HepG2 (cell line): Measurements from ENCODE around the gene ENO1. TPM values are rescaled to one million over a fixed set of nuclear protein-coding genes. Genes with fewer than 3 reads are reported as not detected.
A peak's percentile ranks its signal among the peaks of the same experiment; 100 is the strongest.

ENCODE experiments used
- ATAC-seq: fragments of 200-7000 bp; cut with Tn5 transposase; 3 replicates; pipeline ENCODE4 v1.9.1; 2020; ENCODE audit warnings: mild to moderate bottlenecking, moderate library complexity
- BruUV-seq: library from RNA; stranded (reverse); fragments of 400-500 nt; replicated peaks from 2 replicates; lab custom pipeline; 2021; lab: Mats Ljungman, UMichigan
- CTCF ChIA-PET: fragments of 300-600 bp; formaldehyde crosslinking; extraction: SDS; loops from one replicate; lab custom pipeline; 2021; ENCODE audit warnings: low total read pairs, inconsistent platforms, low intra/inter-chr PET ratio; lab: Yijun Ruan, JAX
- POLR2A ChIA-PET: fragments of 350-600 bp; sonication (Branson Sonifier 250); formaldehyde crosslinking; loops from one replicate; lab custom pipeline; 2020; ENCODE audit warnings: antibody characterized with exemption, inconsistent platforms; lab: Yijun Ruan, JAX
- DNase-seq: peaks from one replicate; pipeline ENCODE4 v3.0.0-alpha.2; 2015; ENCODE audit warnings: low spot score
- FAIRE-seq: peaks from 3 replicates; lab custom pipeline; 2011; peaks lifted over from hg19 to GRCh38; lab: Jason Lieb, UNC
- H2AFZ ChIP-seq: one replicate; pipeline ENCODE4 v1.6.1; 2011; ENCODE audit warnings: low read length, inconsistent platforms
- H3K27ac ChIP-seq: fragments of 300-600 bp; 3 replicates; pipeline ENCODE4 v1.8.0; 2011; ENCODE audit warnings: mixed run types, mild to moderate bottlenecking, mixed read lengths, low read length, inconsistent platforms; ENCODE audit not compliant: insufficient read depth; ENCODE audit errors: extremely low read length
- H3K27me3 ChIP-seq, 2 experiments: fragments of 200-600 bp in 1 of 2; 2 replicates in 1 of 2; 3 replicates in 1 of 2; pipeline versions ENCODE4 v1.6.0 to v1.8.0; 2011; ENCODE audit warnings: low read length in 2 of 2, mild to moderate bottlenecking in 2 of 2, moderate library complexity in 2 of 2, inconsistent platforms in 1 of 2; ENCODE audit not compliant: insufficient read depth in 2 of 2, control insufficient read depth in 1 of 2
- H3K36me3 ChIP-seq, 2 experiments: fragments of 200-600 bp in 1 of 2; replicated peaks in 1 of 2; 2 replicates in 1 of 2; 3 replicates in 1 of 2; pipeline versions ENCODE4 v1.5.1 to v1.8.0; 2011; ENCODE audit warnings: low read length in 2 of 2, inconsistent platforms in 1 of 2; ENCODE audit not compliant: insufficient read depth in 2 of 2, control insufficient read depth in 1 of 2
- H3K4me1 ChIP-seq: 2 replicates; pipeline ENCODE4 v1.5.1; 2012; ENCODE audit warnings: low read length, inconsistent platforms; ENCODE audit not compliant: insufficient read depth
- H3K4me2 ChIP-seq: 2 replicates; pipeline ENCODE4 v1.6.0; 2011; ENCODE audit warnings: low read depth, low read length, inconsistent platforms
- H3K4me3 ChIP-seq, 3 experiments: fragments of 200-600 bp in 1 of 3; sonication (generic), shearing (Covaris generic) in 1 of 3; replicated peaks in 1 of 3; 2 replicates each; pipeline ENCODE4 v1.5.1; 2011 to 2016; ENCODE audit warnings: low read length in 3 of 3, inconsistent platforms in 2 of 3, low read depth in 2 of 3, mild to moderate bottlenecking in 2 of 3, control low read depth in 1 of 3, mixed read lengths in 1 of 3; ENCODE audit not compliant: insufficient read depth in 1 of 3
- H3K79me2 ChIP-seq: one replicate; pipeline ENCODE4 v1.6.1; 2011; ENCODE audit warnings: low read length, inconsistent platforms; ENCODE audit not compliant: insufficient read depth
- H3K9ac ChIP-seq: 2 replicates; pipeline ENCODE4 v1.6.0; 2011; ENCODE audit warnings: mild to moderate bottlenecking, low read depth, low read length, inconsistent platforms; ENCODE audit not compliant: insufficient read depth
- H3K9me3 ChIP-seq: 2 replicates; pipeline ENCODE4 v1.5.1; 2012; ENCODE audit warnings: mild to moderate bottlenecking, low read length
- H4K20me1 ChIP-seq: 2 replicates; pipeline ENCODE4 v1.6.0; 2011; ENCODE audit warnings: inconsistent platforms, mild to moderate bottlenecking, low read length, moderate library complexity; ENCODE audit not compliant: insufficient read depth
- AHDC1 ChIP-seq: sonication (generic); formaldehyde crosslinking; IDR thresholded peaks from 2 replicates; pipeline ENCODE4 v1.5.1; 2020; ENCODE audit warnings: mild to moderate bottlenecking, missing genetic modification reagents, borderline replicate concordance
- DBP ChIP-seq: sonication (generic); formaldehyde crosslinking; IDR thresholded peaks from 2 replicates; pipeline ENCODE4 v1.4.0; 2020; ENCODE audit warnings: missing genetic modification reagents; ENCODE audit errors: not compliant biosample characterization
- EHMT2 ChIP-seq: fragments of 200-600 bp; sonication (generic); IDR thresholded peaks from 2 replicates; pipeline ENCODE4 v1.7.0; 2017; ENCODE audit warnings: antibody characterized with exemption, low read depth, low read length, borderline replicate concordance
- ELK4 ChIP-seq: sonication (generic); formaldehyde crosslinking; IDR thresholded peaks from 2 replicates; pipeline ENCODE4 v1.9.0; 2021; ENCODE audit warnings: missing genetic modification reagents, borderline replicate concordance
- MAX ChIP-seq: IDR thresholded peaks from 2 replicates; pipeline ENCODE4 v1.6.1; 2012; ENCODE audit warnings: inconsistent platforms
- TFDP2 ChIP-seq: sonication (generic); formaldehyde crosslinking; IDR thresholded peaks from 2 replicates; pipeline ENCODE4 v1.4.0; 2020; ENCODE audit warnings: missing genetic modification reagents
- TFE3 ChIP-seq: IDR thresholded peaks from 2 replicates; pipeline ENCODE4 v1.6.1; 2016
- ZNF276 ChIP-seq: sonication (generic); formaldehyde crosslinking; IDR thresholded peaks from 2 replicates; pipeline ENCODE4 v1.4.0; 2020; ENCODE audit warnings: mild to moderate bottlenecking, low read depth, missing genetic modification reagents
- ZNF563 ChIP-seq: sonication (generic); formaldehyde crosslinking; IDR thresholded peaks from 2 replicates; pipeline ENCODE4 v1.8.0; 2022; ENCODE audit warnings: mild to moderate bottlenecking, moderate library complexity, missing genetic modification reagents
- ZSCAN30 ChIP-seq: sonication (generic); formaldehyde crosslinking; IDR thresholded peaks from 2 replicates; pipeline ENCODE4 v1.5.0; 2020; ENCODE audit warnings: mild to moderate bottlenecking, missing genetic modification reagents
- WGBS: methylation state at CpG from one replicate; pipeline ENCODE4 v1.1.6; 2017; ENCODE audit warnings: low lambda C conversion rate; 5-methylcytosine and 5-hydroxymethylcytosine counted together
- in situ Hi-C: cut with HindIII; loops from 2 replicates; pipeline ENCODE4 v1.10.0; 2017; ENCODE audit warnings: low pct_unique_long_range_greater_than_20kb; ENCODE audit not compliant: extremely low pct_ligation_motif_present
- intact Hi-C: fragments of 100-400 bp; cut with micrococcal nuclease; formaldehyde crosslinking; loops from one replicate; pipeline ENCODE4 v1.10.0; 2022; ENCODE audit not compliant: unreplicated experiment
- polyA plus RNA-seq, 8 experiments: library from polyadenylated mRNA; depleted of rRNA in 3 of 8; stranded (reverse) in 7 of 8; unstranded in 1 of 8; fragments of >200 nt; fragmentation: Illumina TruSeq in 4 of 8; extraction: Trizol in 4 of 8; gene quantifications; 2 replicates each; pipeline versions ENCODE4 v1.2.1 to v1.2.3, GENCODE V29; 2011 to 2016; ENCODE audit warnings: low read depth in 4 of 8, missing spikeins in 1 of 8, mixed read lengths in 1 of 8; ENCODE audit not compliant: insufficient read depth in 1 of 8
- total RNA-seq, 5 experiments: library from RNA; depleted of rRNA; stranded (reverse); fragments of >200 nt; fragmentation: Illumina TruSeq; extraction: Trizol; gene quantifications; 2 replicates each; pipeline ENCODE4 v1.2.3, GENCODE V29; 2016; ENCODE audit warnings: low read depth in 1 of 5

ENO1 gene
- total and polyA plus RNA-seq, 2 of the 13 experiments (the other 11 are each of a cell fraction or from before 2014, with no cell fraction given) = 1,559 to 3,103 TPM

- Histone ChIP-seq H3K9me3 (no peaks in the 10 kb centered on the region), H3K79me2 (no peaks in the 10 kb centered on the region), H3K27me3 (no peaks in the 10 kb centered on the region), H2AFZ (no peak overlapping the region), H3K27ac (no peak overlapping the region), H3K36me3 (no peaks in the 10 kb centered on the region), H3K4me2 (peak overlapping the region; percentile 34; the same call in 1 of the 2 replicates), H3K4me1 (peaks cover 70% of the 10 kb centered on the region), H3K9ac (0 out of 2 replicates have a peak overlapping the region, but pooled peaks have one; percentile 20), H3K4me3 (no peak overlapping the region), H4K20me1 (no peaks in the 10 kb centered on the region)
- ATAC-seq (peak; percentile 74), DNase-seq (peak; percentile 86), FAIRE-seq (peak; percentile 54)
- intact Hi-C loops (no loop called here), in situ Hi-C loops (no loop called here)
- WGBS = 7% methylated on average over 8 of the region's 9 CpGs
- CTCF ChIA-PET = no interaction called here
- POLR2A ChIA-PET = interaction anchor here (1.0 to 2.4 kb wide), 2 partner anchors 33 to 36 kb away, joined by 3 to 12 read pairs; partner anchors contain the start of gene ENO1
- no TSS peak for BruUV-seq
- TF ChIP-seq MAX = peak; percentile 96
- TF ChIP-seq ZNF276 (CRISPR knock-in tag) = no peak
- TF ChIP-seq ZNF563 (CRISPR knock-in tag) = peak; percentile 65; the same call in 1 of the 2 replicates
- no peak for TF ChIP-seq DBP (CRISPR knock-in tag)
- peak; percentile 77; the same call in 1 of the 2 replicates for TF ChIP-seq AHDC1
- peak; percentile 24; the same call in 1 of the 2 replicates for TF ChIP-seq EHMT2
- TF ChIP-seq TFE3 (CRISPR knock-in tag) = peak; percentile 85
- no peak for TF ChIP-seq ELK4 (CRISPR knock-in tag)
- peak; percentile 77 for TF ChIP-seq TFDP2 (CRISPR knock-in tag)
- TF ChIP-seq ZSCAN30 (CRISPR knock-in tag) = no peak
Observed at GRCh38 chr1:8913457-8913856, 35.0 kb upstream of the ENO1 start.
